ENCODE results near the gene ATF5.
"Not testable (repeated sequence)": the region's sequence is repeated elsewhere in the genome, so short reads cannot be mapped to it uniquely, and the experiment has no call there.

Gene ATF5

GRCh38 chr19:49953416-49953815 is 24.4 kb downstream of the ATF5 start:
- Histone ChIP-seq H3K9me3 (ENCODE audit: control extremely low read depth in 1 of 5, control insufficient read depth in 4 of 5, insufficient read depth in 2 of 5, low read depth in 1 of 5, low read length in 4 of 5) (no peaks in the 10 kb centered on the region), H3K4me3 (ENCODE audit: control insufficient read depth in 1 of 7, extremely low read depth in 1 of 7, insufficient read depth in 4 of 7, low read depth in 2 of 7, low read length in 6 of 7) (no peak overlapping the region), H3K4me1 (ENCODE audit: control extremely low read depth in 1 of 4, control insufficient read depth in 4 of 4, insufficient read depth in 4 of 4, low read length in 3 of 4) (peaks cover 6 to 23% (median 15%) of the 10 kb centered on the region in 4 experiments), H3K36me3 (ENCODE audit: control insufficient read depth in 4 of 4, insufficient read depth in 4 of 4, low read length in 3 of 4) (no peaks in the 10 kb centered on the region), H3K27me3 (replicated peaks in 2 of 5; ENCODE audit: control insufficient read depth in 4 of 5, insufficient read depth in 5 of 5, low read length in 4 of 5) (peaks cover 0 to 5% (median 0%) of the 10 kb centered on the region in 5 experiments), H3K27ac (ENCODE audit: insufficient read depth in 1 of 2, low read depth in 1 of 2, low read length in 2 of 2, poor library complexity in 1 of 2, severe bottlenecking in 2 of 2) (no peak overlapping the region)
- no peak for DNase-seq
- 73% methylated on average over 6 of the region's 7 CpGs for WGBS (ENCODE audit: insufficient coverage)
- ChIA-PET POLR2A (no interaction called here), CTCF (interaction anchor here (1.1 to 2.9 kb wide), 2 partner anchors 10 to 32 kb away, joined by 3 to 7 read pairs; no protein-coding TSS in a partner anchor)

DNA sequence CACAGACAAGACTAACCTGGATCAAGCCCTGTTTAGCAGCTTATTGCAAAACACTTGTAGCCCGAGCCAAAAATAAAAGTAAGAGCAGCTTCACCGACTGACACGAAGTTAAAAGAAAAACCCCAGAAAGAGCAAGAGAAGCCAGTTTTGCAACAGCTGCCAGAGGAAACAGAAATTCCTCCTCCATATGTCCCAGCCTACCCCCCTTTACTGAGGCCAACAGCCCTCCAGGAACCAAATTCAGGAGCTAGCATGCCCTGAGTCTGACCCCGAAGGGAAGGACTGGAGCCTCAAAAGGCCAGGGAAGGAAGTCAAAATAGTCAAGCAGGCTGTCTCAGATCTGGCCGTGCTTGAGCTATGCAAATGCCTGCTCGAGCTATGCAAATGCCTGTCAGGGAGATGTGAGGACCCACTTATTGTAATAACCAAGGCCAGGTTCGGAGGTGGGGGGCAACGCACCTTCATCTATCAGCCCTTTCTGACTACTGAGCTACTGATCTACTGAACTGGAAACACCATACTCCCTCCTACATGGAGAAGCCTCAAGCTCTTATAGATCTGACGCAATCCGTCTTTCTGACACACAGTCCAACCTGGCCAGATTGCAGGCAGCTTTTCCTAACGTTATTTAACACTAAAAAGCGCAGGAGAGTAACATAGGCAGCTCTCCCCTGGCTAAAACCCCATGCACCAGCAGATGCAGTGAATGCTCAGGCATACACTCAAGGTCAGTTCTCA is 25.3 kb downstream of the ATF5 start:
- WGBS (ENCODE audit: insufficient coverage): 32% methylated on average over 12 of the region's 12 CpGs
- POLR2A ChIA-PET: no interaction called here

DNA sequence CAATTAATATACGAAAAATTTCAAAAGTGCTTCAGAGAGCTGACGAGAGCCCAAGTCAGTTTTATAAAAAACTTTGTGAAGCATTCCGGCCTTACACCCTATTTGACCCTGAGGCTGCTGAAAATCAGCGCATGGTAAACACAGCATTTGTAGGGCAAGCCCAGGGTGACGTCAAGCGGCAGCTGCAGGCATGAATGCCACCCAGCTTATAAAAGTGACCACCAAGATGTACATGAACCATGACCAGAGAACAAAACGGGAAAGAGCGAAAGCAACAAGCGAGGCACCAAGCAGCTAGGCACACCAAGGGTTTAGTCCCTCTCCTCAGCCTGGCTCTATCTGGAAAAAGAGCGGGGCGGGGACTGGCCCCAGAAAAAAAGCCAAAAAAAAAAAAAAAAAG is 25.9 kb downstream of the ATF5 start:
- ChIA-PET POLR2A (no interaction called here), CTCF (no interaction called here)
- Histone ChIP-seq H3K36me3 (ENCODE audit: control insufficient read depth in 4 of 4, insufficient read depth in 4 of 4, low read length in 3 of 4) (no peaks in the 10 kb centered on the region), H3K4me3 (ENCODE audit: control insufficient read depth in 1 of 7, extremely low read depth in 1 of 7, insufficient read depth in 4 of 7, low read depth in 2 of 7, low read length in 6 of 7) (no peak overlapping the region), H3K27ac (ENCODE audit: insufficient read depth in 1 of 2, low read depth in 1 of 2, low read length in 2 of 2, poor library complexity in 1 of 2, severe bottlenecking in 2 of 2) (no peak overlapping the region), H3K4me1 (ENCODE audit: control extremely low read depth in 1 of 4, control insufficient read depth in 4 of 4, insufficient read depth in 4 of 4, low read length in 3 of 4) (peaks cover 6 to 23% (median 15%) of the 10 kb centered on the region in 4 experiments), H3K9me3 (ENCODE audit: control extremely low read depth in 1 of 5, control insufficient read depth in 4 of 5, insufficient read depth in 2 of 5, low read depth in 1 of 5, low read length in 4 of 5) (no peaks in the 10 kb centered on the region), H3K27me3 (replicated peaks in 2 of 5; ENCODE audit: control insufficient read depth in 4 of 5, insufficient read depth in 5 of 5, low read length in 4 of 5) (peaks cover 0 to 5% (median 0%) of the 10 kb centered on the region in 5 experiments)
- DNase-seq: no peak
- 97% methylated on average over 11 of the region's 11 CpGs for WGBS (ENCODE audit: insufficient coverage)

More for the DNA sequence above, 25.3 kb downstream of the ATF5 start:
- H3K4me1 ChIP-seq (ENCODE audit: control extremely low read depth in 1 of 4, control insufficient read depth in 4 of 4, insufficient read depth in 4 of 4, low read length in 3 of 4): peaks cover 6 to 23% (median 15%) of the 10 kb centered on the region in 4 experiments
- CTCF ChIA-PET: interaction anchor here (0.6 to 2.9 kb wide), 3 partner anchors 11 to 31 kb away, joined by 3 to 7 read pairs (median 6); no protein-coding TSS in a partner anchor
- peak overlapping the region in 1 of 7 experiments; percentile 20 for H3K4me3 ChIP-seq (ENCODE audit: control insufficient read depth in 1 of 7, extremely low read depth in 1 of 7, insufficient read depth in 4 of 7, low read depth in 2 of 7, low read length in 6 of 7)
- no peaks in the 10 kb centered on the region for H3K36me3 ChIP-seq (ENCODE audit: control insufficient read depth in 4 of 4, insufficient read depth in 4 of 4, low read length in 3 of 4)
- H3K27me3 ChIP-seq (replicated peaks in 2 of 5; ENCODE audit: control insufficient read depth in 4 of 5, insufficient read depth in 5 of 5, low read length in 4 of 5): peaks cover 0 to 5% (median 0%) of the 10 kb centered on the region in 5 experiments
- H3K27ac ChIP-seq (ENCODE audit: insufficient read depth in 1 of 2, low read depth in 1 of 2, low read length in 2 of 2, poor library complexity in 1 of 2, severe bottlenecking in 2 of 2): no peak overlapping the region
- no peak for DNase-seq
- H3K9me3 ChIP-seq (ENCODE audit: control extremely low read depth in 1 of 5, control insufficient read depth in 4 of 5, insufficient read depth in 2 of 5, low read depth in 1 of 5, low read length in 4 of 5): no peaks in the 10 kb centered on the region

GRCh38 chr19:49956115-49956495 is 27.1 kb downstream of the ATF5 start:
- peaks cover 6 to 23% (median 15%) of the 10 kb centered on the region in 4 experiments for H3K4me1 ChIP-seq (ENCODE audit: control extremely low read depth in 1 of 4, control insufficient read depth in 4 of 4, insufficient read depth in 4 of 4, low read length in 3 of 4)
- H3K27me3 ChIP-seq (replicated peaks in 2 of 5; ENCODE audit: control insufficient read depth in 4 of 5, insufficient read depth in 5 of 5, low read length in 4 of 5): peaks cover 0 to 5% (median 0%) of the 10 kb centered on the region in 5 experiments
- no peaks in the 10 kb centered on the region for H3K9me3 ChIP-seq (ENCODE audit: control extremely low read depth in 1 of 5, control insufficient read depth in 4 of 5, insufficient read depth in 2 of 5, low read depth in 1 of 5, low read length in 4 of 5)
- H3K4me3 ChIP-seq (ENCODE audit: control insufficient read depth in 1 of 7, extremely low read depth in 1 of 7, insufficient read depth in 4 of 7, low read depth in 2 of 7, low read length in 6 of 7): no peak overlapping the region
- 94% methylated on average over 9 of the region's 9 CpGs for WGBS (ENCODE audit: insufficient coverage)
- no peaks in the 10 kb centered on the region for H3K36me3 ChIP-seq (ENCODE audit: control insufficient read depth in 4 of 4, insufficient read depth in 4 of 4, low read length in 3 of 4)
- ChIA-PET CTCF (no interaction called here), POLR2A (no interaction called here)
- H3K27ac ChIP-seq (ENCODE audit: insufficient read depth in 1 of 2, low read depth in 1 of 2, low read length in 2 of 2, poor library complexity in 1 of 2, severe bottlenecking in 2 of 2): no peak overlapping the region
- DNase-seq: no peak

DNA sequence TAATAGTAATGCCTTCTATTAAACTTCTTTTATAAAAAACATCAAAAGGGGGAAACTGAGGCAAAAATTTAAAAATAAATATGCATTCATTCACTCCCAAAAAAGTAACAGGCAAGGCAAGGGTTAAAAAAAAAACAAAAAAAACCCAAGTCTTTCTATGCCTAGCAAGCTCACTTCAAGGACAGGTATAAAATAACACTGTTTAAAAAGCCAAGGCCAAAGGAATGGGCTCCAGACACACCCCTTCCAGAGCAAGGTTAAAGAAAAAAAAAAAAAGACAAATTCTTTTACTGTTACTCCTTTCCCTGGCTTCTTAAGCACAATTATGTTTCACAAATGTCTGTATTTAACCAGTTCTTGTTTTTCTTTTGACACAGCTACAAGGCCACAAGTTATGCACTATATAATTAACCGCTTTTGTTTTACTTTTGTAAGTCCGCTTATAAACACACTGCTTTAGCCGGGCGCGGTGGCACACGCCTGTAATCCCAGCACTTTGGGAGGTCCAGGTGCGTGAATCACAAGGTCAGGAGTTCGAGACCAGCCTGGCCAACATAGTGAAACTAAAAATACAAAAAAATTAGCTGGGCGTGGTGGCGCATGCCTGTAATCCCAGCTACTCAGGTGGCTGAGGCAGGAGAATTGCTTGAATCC is 28.4 kb downstream of the ATF5 start:
- ChIA-PET POLR2A (no interaction called here), CTCF (interaction anchor here (1.4 kb wide), 1 partner anchor 18 kb away, joined by 3 read pairs; no protein-coding TSS in a partner anchor)
- 96% methylated on average over 8 of the region's 10 CpGs for WGBS (ENCODE audit: insufficient coverage)

DNA sequence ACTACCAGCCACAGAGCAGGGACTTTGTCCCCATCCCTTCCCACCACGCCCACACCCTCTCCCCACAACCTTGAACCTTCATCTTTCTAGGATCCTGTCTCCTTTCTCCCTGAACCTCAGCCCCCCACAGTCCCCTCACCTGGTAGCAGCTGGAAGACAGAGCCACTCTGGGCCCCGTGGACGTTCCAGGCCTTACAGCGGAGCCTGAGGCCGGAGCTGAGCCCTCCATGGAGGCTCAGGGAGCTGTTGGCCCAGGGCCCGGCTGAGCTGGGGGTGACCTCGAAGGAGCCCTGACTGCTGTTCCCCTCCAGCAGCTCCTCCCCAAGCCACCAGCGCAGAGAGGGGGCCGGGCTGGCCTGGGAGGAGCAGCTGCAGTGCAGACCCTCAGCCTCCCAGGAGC is 29.1 kb downstream of the ATF5 start:
- H3K27ac ChIP-seq (ENCODE audit: insufficient read depth in 1 of 2, low read depth in 1 of 2, low read length in 2 of 2, poor library complexity in 1 of 2, severe bottlenecking in 2 of 2); H3K9me3 ChIP-seq (ENCODE audit: control extremely low read depth in 1 of 5, control insufficient read depth in 4 of 5, insufficient read depth in 2 of 5, low read depth in 1 of 5, low read length in 4 of 5); POLR2A ChIA-PET; H3K4me3 ChIP-seq (ENCODE audit: control insufficient read depth in 1 of 7, extremely low read depth in 1 of 7, insufficient read depth in 4 of 7, low read depth in 2 of 7, low read length in 6 of 7); H3K36me3 ChIP-seq (ENCODE audit: control insufficient read depth in 4 of 4, insufficient read depth in 4 of 4, low read length in 3 of 4); H3K27me3 ChIP-seq (replicated peaks in 2 of 5; ENCODE audit: control insufficient read depth in 4 of 5, insufficient read depth in 5 of 5, low read length in 4 of 5); DNase-seq: not testable (repeated sequence)
- WGBS (ENCODE audit: insufficient coverage): 92% methylated on average over 2 of the region's 9 CpGs
- H3K4me1 ChIP-seq (ENCODE audit: control extremely low read depth in 1 of 4, control insufficient read depth in 4 of 4, insufficient read depth in 4 of 4, low read length in 3 of 4): peaks cover 6 to 19% (median 12%) of the 10 kb centered on the region in 4 experiments
- CTCF ChIA-PET: interaction anchor here (1.4 kb wide), 1 partner anchor 19 kb away, joined by 3 read pairs; no protein-coding TSS in a partner anchor

More for the DNA sequence above, 28.4 kb downstream of the ATF5 start:
- H3K4me1 ChIP-seq (ENCODE audit: control extremely low read depth in 1 of 4, control insufficient read depth in 4 of 4, insufficient read depth in 4 of 4, low read length in 3 of 4): peaks cover 6 to 23% (median 15%) of the 10 kb centered on the region in 4 experiments
- H3K9me3 ChIP-seq (ENCODE audit: control extremely low read depth in 1 of 5, control insufficient read depth in 4 of 5, insufficient read depth in 2 of 5, low read depth in 1 of 5, low read length in 4 of 5): peaks cover 0 to 3% (median 0%) of the 10 kb centered on the region in 5 experiments
- no peak overlapping the region for H3K27ac ChIP-seq (ENCODE audit: insufficient read depth in 1 of 2, low read depth in 1 of 2, low read length in 2 of 2, poor library complexity in 1 of 2, severe bottlenecking in 2 of 2)
- H3K4me3 ChIP-seq (ENCODE audit: control insufficient read depth in 1 of 7, extremely low read depth in 1 of 7, insufficient read depth in 4 of 7, low read depth in 2 of 7, low read length in 6 of 7): no peak overlapping the region
- DNase-seq: no peak
- H3K27me3 ChIP-seq (replicated peaks in 2 of 5; ENCODE audit: control insufficient read depth in 4 of 5, insufficient read depth in 5 of 5, low read length in 4 of 5): peaks cover 0 to 5% (median 0%) of the 10 kb centered on the region in 5 experiments
- H3K36me3 ChIP-seq (ENCODE audit: control insufficient read depth in 4 of 4, insufficient read depth in 4 of 4, low read length in 3 of 4): no peaks in the 10 kb centered on the region

DNA sequence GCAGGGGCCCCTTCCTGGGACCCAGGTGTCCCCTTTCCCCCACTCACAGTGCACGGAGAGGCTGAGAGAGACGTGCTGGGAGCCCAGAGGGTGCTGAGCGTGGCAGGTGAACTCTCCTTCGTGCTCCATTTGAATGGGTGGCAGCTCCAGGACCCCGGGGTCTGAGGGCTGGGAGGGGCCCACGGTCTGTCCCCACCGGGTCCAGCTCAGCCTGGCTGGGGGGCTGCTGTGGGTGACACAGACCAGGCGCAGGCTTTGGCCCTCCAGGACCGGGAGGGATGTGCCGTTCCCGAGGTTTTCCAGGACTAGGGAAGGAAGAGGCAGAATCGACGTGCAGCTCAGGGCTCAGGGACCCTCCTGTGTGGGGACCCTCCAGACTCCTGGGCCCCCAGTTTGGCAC is 29.6 kb downstream of the ATF5 start:
- peaks cover 5 to 16% (median 9%) of the 10 kb centered on the region in 4 experiments for H3K4me1 ChIP-seq (ENCODE audit: control extremely low read depth in 1 of 4, control insufficient read depth in 4 of 4, insufficient read depth in 4 of 4, low read length in 3 of 4)
- H3K4me3 ChIP-seq (ENCODE audit: control insufficient read depth in 1 of 7, extremely low read depth in 1 of 7, insufficient read depth in 4 of 7, low read depth in 2 of 7, low read length in 6 of 7); H3K9me3 ChIP-seq (ENCODE audit: control extremely low read depth in 1 of 5, control insufficient read depth in 4 of 5, insufficient read depth in 2 of 5, low read depth in 1 of 5, low read length in 4 of 5); POLR2A ChIA-PET; H3K27ac ChIP-seq (ENCODE audit: insufficient read depth in 1 of 2, low read depth in 1 of 2, low read length in 2 of 2, poor library complexity in 1 of 2, severe bottlenecking in 2 of 2); DNase-seq; H3K27me3 ChIP-seq (replicated peaks in 2 of 5; ENCODE audit: control insufficient read depth in 4 of 5, insufficient read depth in 5 of 5, low read length in 4 of 5); H3K36me3 ChIP-seq (ENCODE audit: control insufficient read depth in 4 of 4, insufficient read depth in 4 of 4, low read length in 3 of 4); CTCF ChIA-PET: not testable (repeated sequence)
- WGBS (ENCODE audit: insufficient coverage): 88% methylated on average over 8 of the region's 13 CpGs
